HEK293 (cell line): ENCODE measurements around the gene ZBP1.

Source experiments
- CTCF ChIP-seq: fragments of 450-650 bp; formaldehyde crosslinking; IDR thresholded peaks from 2 replicates; pipeline ENCODE4 v1.5.1; 2016; ENCODE audit warnings: missing biosample characterization, missing genetic modification characterization
- OSR2 ChIP-seq: fragments of 450-650 bp; formaldehyde crosslinking; IDR thresholded peaks from 2 replicates; pipeline ENCODE4 v1.5.1; 2016; ENCODE audit warnings: missing biosample characterization, missing genetic modification characterization
- ZNF350 ChIP-seq: fragments of 450-650 bp; formaldehyde crosslinking; IDR thresholded peaks from 2 replicates; pipeline ENCODE4 v1.5.0; 2017; ENCODE audit warnings: missing biosample characterization, mild to moderate bottlenecking, missing genetic modification characterization
- ZNF549 ChIP-seq: fragments of 450-650 bp; IDR thresholded peaks from 2 replicates; pipeline ENCODE4 v1.5.1; 2018; ENCODE audit warnings: missing biosample characterization, missing genetic modification characterization, mild to moderate bottlenecking, inconsistent platforms, moderate library complexity
- ZNF639 ChIP-seq: fragments of 450-650 bp; formaldehyde crosslinking; IDR thresholded peaks from 2 replicates; pipeline ENCODE4 v1.5.1; 2016; ENCODE audit warnings: missing biosample characterization, missing genetic modification characterization
- ZNF654 ChIP-seq: fragments of 450-650 bp; formaldehyde crosslinking; IDR thresholded peaks from 2 replicates; pipeline ENCODE4 v1.5.1; 2016; ENCODE audit warnings: low read depth, missing biosample characterization, missing genetic modification characterization
- ZNF792 ChIP-seq: fragments of 450-650 bp; formaldehyde crosslinking; IDR thresholded peaks from 2 replicates; pipeline ENCODE4 v1.5.1; 2016; ENCODE audit warnings: missing biosample characterization, missing genetic modification characterization

- TF ChIP-seq ZNF654 = no peak
- no peak for TF ChIP-seq ZNF792 (tag by site-specific recombination)
- no peak for TF ChIP-seq CTCF (tag by site-specific recombination)
- no peak for TF ChIP-seq ZNF639 (tag by site-specific recombination)
- no peak for TF ChIP-seq ZNF350
- no peak for TF ChIP-seq OSR2 (tag by site-specific recombination)
- no peak for TF ChIP-seq ZNF549 (tag by site-specific recombination)
Measured at GRCh38 chr20:57612916-57613315, 7.3 kb downstream of the ZBP1 start.
